Activated T-cell treated with anti-CD3 and anti-CD28 coated beads, Interleukin-2, amount 50 U/mL, for 1 hour (primary cell): ENCODE results near the gene CTIF.

Experiments used
- DNase-seq: peaks from one replicate; pipeline ENCODE4 v3.0.0-alpha.2; 2020

CTIF gene

DNA sequence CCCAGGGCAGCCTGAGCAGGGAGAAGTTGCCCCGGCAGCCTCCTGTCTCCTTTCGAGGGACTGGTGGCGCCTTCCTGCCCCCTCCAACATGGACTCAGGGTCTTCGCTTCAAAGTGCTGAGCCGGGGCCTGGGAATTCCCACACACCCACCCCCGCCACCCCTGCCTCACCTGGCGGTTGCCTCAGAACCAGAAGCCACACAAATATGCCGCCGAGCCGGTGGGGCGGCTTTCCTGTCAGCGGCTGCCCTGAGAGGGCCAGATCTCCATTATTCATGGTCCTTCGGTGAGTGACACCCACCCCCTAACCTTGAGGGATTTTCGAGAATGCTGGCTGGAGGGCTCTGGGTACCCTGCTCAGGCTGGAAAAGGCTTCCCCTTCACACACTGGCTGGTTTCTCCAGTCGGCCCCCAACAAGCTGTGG, 340.2 kb downstream of the CTIF start:
- DNase-seq, result no peak

DNA sequence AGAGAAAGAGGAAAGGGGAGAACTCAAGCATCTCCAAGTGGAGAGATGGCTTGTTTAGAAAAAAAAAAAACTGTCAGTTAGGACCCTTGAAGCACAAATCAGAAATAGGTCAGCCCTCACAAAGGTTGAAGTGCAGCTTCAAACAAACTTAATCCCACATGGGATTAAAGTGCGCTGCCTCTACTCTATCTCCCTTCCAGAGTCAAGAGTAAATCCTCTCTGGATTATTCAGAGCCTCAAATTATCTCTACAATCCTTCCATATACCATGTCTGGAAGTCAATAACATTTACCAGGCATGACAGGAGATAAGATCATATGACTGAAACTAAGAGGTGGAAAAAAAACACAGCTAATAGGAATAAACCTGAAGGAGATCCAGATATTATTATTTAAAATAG, 342.1 kb downstream of the CTIF start:
- no peak for DNase-seq

DNA sequence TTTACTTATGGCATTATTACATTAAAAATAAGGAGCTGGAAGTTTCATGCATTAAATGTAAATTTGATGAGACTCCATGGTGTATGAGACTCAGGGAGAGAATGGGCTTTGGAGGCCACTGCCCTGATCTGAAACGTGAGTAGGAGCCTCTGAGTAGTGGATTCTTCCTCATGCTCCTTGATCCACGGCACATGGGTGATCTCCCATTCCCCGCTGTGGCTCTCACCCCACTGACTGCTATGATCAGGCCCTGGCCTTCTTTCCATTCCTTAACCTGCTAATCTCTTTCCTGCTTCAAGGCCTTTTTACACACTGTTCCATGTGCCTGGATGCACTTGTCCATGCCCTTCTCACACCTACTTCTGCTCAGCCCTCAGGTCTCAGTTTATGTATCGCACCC, 343.5 kb downstream of the CTIF start:
- no peak for DNase-seq

DNA sequence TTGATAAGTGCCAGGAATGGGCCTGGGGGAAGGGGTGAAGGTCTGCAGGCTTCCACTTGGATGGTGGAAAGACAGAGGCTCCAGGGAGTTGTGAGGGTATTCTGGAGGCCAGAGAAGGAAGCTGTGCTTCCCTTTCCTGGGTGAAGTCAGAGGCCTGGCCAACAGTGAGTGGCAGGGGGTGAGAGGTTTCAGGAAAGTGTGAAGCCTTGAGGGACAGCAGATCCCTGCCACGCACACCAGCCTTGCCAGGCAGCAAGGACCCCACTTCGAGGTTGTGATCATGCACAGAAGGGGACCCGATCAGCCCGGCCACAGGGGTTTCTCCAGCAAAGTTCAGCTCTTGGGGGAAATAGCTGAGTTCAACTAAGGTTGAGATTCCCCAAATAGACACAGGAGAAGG, 345.5 kb downstream of the CTIF start:
- no peak for DNase-seq

DNA sequence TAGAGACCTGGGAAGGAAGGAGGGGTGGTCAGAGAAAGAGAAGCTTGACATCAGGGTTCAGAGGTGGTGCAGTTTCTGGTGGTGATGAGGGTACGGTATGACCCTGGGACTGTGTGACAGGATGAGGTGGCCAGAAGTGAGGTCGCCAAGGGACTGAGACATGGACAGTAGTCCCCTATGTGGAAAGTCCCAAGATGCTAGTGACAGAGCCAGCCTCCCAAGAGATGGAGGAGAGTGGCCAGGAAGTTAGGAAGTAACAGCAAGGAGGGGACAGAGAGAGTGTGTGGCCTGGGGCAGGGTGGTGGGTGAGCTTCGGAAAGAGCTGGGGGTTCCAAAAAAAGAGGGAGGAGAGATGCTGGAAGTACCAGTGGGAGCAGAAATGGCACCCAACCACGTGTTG, 345.9 kb downstream of the CTIF start:
- DNase-seq, result no peak

DNA sequence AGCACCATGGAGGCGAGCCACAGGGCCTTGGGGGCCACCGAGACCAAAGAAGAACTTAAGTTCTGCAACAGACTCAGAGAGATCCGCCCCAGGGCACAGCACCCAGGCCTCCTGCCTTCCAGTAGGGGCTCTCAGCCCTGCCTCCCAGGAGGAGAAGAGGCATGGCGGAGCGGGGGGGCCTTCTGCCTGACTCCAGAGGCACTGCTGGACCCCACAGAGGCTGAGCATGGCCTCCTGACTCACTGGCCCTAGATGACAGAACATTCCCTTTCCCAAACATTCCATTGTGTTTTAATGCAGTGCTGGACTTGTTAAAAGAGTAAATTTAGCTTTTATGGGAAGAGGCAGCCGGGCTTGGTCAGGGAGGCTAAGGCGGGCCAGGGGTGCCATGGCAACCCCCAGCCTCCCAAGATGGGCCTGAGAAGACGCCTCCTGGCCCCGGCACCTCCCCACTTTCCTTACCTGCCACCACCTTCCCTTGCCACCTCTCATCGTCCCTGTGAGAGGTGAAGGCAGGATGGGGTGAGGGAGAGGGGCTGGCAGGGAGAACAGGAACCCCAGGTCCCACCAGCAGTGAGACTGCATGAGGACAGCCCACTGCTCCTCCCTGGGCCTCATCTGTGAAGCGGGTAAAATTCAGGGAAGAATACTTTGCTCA, 346.6 kb downstream of the CTIF start:
- DNase-seq, result no peak

DNA sequence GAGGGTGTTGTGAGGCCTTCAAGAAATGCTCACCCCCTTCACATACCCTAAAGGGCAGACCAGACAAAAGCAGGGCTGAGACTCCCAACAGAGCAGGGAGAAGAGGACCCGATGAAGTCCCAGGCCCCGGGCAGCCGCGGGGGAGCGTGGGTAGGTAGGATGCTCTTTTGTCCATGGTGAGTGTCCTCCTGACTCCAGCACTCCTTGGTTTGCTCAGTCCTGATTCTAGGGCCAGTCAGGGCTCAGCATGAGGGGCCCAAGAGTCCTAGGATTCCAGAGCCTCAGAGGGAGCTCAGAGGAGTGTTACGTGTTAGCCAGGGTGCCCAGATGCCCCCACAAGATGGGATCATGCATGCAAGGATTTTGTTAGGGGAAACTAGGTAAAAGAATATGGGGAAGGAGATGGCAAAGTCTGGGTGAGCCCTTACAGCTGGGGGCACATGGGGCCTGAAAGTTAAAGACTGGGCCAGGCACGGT, 347.1 kb downstream of the CTIF start:
- DNase-seq, result no peak

DNA sequence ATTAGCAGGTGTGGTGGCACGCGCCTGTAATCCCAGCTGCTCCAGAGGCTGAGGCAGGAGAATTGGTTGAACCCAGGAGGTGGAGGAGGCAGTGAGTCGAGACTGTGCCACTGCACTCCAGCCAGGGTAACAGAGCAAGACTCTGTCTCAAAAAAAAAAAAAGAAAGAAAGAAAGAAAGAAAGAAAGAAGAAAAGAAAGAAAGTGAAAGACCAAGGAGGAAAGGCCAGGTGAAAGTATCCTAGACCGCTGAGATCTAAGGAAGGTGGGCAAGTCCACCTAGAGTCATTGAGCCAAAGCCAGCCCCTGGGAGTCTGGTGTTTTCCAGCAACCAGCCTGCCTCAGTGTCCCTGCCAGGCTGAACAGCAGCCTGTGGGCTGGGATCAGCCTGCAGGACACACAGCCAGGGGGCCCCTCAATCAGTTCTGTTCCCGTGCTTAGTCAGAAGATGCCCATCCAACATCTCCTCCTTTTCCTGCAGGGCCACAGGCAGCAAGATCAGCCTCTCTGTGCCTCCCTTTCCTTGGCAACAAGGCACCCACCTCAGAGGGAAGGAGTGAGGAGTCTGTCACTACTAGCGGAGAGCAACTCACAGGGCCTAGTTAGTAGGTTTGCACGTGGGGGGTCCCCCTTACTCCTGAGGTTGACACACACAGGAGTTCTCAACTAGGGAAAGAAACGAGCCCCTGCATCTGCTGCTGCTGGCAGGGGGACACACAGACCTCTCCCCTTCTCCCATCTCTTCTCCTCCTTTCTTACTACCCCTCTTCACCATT, 347.9 kb downstream of the CTIF start:
- no peak for DNase-seq

DNA sequence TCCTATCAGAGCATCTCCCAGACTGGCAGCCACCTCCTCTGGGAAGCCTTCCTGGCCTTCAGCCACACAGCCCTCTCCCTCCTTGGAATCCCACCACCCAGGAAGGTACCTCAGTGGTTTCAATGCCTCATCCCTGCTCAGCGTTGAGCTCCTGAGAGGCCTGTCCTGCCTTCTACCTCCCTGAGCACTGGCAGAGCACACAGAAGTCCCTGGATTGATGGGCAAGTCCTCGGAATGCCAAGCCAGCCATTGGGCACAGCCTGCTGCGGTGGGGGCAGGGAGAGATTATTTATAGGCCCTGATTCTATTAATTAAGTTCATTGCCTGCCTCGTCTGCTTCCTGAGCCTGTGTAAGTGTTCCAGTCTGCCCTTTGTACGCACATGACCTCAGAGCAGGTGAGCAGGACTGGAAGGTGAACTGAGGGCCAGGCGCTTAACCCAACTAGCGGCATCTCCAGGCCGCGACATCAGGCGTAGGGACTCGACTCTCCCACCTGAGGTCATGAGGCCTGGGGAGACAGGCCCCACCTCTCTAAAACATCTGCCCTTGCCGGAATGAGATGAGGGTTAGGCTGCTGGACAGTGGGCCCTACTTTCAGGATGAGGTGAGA, 348.6 kb downstream of the CTIF start:
- no peak for DNase-seq

DNA sequence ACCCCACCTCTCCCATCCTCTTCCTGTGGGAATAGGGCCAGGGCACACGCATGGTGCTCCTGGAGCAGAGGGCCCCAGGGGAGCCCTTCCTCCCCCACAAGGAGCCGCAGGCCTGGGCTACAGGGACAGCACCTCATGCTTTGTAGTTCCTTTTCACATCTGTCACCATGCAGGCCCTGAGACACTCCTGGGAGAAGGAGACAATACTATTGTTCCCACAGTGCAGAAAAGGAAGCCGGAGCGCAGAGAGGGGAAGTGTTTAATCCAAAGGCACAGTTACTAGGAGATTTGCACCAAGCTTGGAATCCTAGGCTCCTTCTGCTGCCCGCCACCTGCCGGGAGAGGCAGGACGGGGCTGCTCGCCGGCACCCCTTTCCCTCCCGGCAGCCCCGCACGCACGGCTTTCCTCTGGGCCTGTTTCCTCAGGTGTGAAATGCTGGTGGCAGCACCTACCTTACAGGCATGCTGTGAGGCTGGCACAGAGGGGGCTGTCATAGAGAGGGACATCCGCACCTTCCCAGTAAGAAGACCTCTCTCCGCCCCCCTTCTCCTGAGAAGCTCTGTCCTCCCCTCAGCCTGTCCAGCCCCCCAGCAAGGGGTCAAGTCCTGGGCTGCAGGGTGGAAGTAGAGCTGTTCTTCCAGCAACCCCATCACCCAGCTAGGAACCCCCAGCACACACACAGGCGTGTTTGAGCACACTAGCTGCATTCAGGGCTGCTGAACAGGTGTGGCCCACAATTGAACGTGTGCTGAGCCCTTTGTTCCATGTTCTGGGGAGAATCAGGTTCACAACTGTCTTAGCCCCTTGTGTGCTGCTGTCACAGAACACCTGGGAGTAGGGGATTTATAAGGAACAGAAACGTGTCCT, 349.3 kb downstream of the CTIF start:
- no peak for DNase-seq

DNA sequence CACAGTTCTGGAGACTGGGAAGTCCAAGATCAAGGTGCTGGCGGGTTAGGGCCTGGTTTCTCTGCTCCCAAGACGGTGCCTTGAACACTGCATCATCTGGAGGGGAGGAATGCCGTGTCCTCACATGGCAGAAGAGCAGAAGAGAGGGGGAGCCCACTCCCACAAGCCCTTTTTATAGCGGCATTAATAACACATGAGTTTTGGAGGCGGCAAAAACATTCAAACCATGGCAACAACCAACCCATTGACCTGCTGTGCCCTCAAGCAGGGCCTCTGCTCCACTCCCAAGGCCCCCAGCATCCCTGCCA, 349.9 kb downstream of the CTIF start:
- no peak for DNase-seq

DNA sequence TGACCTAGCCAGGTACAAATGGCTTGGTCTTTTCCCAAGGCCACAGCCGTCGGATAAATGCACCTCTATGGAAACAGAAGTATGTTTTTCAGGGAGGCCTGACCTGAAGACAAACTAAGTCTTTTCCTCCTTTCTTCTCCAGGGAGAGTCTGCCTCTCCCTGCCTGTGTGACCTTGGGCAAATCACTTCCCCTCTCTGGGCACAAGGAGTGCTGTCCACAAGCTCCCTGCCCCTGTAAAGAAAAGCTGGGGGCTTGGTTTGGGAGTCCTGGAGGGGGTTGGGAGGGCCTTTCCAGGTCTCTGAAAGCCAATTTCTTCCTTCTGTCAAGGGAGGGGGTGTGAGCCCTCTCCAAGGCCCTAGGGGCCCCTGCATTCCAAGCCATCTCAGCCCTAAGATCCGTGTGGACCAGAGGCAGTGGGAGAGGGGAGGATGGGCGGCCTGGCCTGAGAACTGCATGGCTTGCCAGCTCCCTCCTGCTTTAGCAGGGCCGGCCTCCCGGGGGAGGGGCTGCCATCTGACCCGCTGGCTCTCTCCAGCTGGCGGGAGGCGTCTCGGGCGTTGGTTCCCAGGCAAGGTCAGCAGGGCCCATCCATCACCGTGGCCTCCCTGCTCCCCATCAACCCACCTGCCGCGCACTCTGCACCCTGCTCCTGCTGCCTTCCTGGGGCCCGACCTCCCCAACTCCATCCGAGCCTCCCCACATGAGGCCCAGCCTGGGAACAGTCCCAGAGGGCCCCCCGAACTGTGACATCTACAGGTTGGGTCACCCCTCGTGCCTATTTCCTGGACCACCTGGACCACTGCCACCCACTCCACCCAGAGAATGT, 350.5 kb downstream of the CTIF start:
- no peak for DNase-seq

DNA sequence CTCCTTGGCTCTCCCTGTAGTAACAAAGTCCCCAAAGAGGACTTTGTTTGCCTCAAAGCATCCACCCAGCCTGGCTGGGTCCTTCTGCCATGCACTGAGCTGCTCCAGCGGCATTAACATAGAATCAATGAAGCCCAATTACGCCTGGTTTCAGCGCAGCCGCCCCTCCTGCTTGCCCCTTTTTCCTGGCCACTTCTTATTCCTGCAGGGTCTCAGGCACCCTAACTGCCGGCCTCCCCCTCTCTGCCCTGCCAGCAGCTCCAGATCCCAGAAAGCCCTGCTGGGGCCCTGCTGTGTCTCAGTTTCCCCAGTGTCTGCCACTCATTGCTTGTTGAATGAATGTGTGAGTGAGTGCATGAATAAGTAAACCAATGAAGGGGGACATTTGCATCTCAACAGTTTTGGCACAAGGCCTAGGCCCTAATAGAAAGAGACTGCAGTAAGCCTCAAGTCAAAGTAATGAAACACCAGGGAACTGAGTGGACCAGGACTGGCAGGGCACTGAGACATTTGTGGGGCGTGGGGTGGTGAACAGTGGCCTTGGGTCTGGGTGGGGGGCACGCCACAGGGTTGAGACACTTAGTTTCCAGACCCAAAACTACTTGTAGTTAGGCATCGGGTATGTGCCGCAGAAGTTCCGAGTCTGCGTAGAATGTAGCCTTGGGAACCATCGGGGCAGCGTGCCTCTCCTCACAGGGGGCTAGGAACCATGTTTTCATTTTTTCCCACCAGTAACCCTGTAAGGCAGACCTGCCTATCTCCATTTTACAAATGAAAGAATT, 351.3 kb downstream of the CTIF start:
- no peak for DNase-seq

DNA sequence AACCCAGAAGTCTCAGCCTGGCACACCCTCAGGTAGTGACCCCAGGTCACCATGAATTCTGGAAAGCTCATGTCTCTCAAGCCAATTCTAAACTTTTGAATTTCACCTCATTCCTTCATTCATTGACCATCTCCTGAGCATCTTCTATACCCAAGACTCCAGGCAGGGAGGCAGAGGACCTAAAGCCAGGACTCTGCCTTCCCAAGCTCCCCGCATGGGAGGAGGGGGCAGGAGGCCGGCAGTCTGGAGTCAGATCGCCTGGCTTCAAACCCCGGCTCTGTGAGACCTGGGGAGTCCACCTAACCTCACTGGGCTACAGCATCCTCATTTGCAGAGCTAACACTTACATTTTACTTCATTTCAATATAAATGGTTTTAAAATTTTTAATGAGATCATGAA, 352.9 kb downstream of the CTIF start:
- DNase-seq, result no peak

DNA sequence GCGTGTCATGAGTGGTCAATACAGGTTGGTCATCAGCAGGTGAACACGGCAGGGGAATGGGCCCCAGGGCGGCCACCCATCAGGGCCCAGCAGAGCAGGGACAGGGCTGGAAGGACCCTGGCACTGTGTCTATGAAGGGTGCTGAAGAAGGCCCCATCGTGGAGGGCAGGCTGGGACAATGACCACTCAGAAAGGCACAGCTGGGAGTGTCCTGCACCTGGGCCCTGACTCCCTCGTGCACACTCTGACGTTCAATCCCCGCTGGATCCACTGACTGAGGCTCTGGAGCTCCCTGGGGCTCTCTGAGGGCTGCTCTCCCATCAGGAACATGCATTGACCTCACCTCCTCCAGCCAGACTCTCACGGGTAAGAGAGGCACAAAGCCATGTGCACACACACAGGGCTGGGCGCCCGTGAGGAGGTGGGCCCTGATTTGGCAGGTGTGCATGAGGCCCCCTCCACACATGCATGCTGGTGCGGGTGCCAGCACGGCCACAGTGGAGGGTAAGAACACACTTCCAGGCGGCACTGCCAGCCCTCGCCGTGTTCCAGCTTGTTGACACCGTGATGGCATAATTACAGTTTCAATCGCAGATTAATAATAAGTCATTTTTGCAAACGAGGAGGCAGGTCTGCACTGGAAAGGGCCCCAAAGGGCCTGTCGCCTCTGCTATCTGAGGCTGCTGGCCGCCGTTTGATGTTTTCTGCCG, 353.5 kb downstream of the CTIF start:
- DNase-seq, result no peak

DNA sequence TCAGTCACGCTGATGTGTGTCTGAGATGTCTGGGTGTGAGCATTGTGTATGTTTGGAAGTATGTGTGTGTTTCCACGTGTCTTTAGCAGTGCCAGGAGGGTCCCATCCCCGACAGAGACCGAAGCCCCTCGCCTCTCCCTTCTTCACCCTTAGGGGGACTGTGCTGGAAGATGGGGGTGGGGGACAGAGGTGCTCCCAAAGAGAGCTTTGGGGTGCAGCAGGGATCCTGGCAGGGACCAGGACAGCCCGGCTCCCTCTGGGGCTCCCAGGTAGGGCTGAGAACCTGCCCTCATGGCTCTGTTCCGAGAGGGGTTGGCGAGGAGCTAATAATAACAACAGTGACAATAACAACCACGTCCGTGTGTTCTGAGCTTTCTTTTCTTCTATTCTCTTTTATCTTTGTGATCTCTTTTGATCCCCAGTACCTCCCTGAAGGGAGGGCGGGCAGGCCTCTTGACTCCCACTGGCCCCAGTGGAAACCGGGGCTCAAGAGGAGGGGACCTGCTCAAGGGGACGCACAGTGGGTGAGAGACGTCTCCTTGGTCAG, 354.3 kb downstream of the CTIF start:
- DNase-seq, result no peak

DNA sequence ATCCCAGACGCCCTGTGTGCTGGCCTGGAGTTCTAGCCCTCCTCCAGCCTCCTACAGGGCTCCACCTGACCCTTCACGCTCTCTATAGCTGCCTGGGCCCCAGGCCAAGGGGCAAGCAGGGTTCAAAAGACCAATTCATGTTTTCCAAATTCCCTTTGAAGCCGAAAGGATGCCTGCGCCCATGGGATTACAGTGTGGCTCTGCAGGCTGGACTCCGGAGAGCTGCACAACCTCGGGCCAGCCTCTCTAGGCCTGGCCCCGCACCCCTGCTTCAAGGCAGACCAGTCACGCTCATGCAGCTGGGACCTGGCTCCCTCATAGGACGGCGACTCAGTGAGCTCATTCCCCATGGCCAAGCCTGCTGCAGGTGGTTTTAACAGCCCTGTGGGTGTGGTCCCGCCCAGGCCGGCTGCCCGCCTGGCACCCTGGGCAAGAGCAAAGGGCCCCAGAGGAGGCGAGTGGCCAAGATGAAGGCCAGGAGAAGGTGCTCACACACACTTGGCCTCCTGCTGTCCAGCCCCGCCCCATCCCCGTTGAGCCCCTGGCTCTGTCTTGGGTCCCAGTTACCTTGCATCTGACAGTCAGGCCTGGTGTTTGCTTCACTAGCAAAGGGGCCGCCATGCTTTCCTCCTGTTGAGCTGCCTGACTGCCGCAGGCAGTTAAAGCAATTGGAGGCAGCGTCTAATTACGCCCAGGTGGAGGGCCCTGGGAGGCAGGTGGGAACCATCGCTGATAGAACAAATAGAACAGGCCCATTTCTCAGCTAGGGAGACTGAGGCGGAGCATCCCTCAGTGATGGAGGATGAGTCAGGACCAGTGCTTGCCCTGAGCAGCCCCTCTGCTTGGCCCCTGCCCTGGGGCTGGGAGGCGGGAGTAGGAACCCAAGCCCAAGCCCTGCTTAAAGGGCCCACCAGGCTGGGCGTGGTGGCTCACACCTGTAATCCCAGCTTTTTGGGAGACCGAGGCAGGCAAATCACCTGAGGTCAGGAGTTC, 355.1 kb downstream of the CTIF start:
- no peak for DNase-seq

DNA sequence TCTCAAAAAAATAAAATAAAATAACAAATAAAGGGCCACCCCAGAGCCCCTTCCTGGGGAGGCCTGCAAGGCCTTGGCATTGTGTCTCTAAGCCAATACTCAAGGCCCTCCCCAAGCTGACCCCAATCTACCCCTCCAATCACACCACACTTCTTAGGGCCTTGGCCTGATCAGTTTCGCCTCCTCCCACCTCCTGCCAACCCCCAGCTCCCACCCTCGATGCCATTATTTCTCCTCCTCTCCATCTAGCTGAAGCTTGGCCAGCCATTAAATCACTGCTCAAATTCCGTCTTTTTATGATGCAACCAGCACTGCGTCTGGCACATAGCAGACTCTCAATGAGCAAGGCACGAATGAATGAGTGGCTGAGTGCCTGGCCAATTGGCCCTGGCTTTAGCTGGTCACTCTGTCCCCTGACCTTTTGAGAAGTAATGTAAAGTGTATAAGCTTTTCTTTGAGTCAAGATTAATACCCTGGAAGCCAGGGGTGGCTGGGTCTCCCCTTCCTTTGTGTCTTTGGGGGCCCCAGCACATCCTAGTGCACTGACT, 356.0 kb downstream of the CTIF start:
- no peak for DNase-seq

DNA sequence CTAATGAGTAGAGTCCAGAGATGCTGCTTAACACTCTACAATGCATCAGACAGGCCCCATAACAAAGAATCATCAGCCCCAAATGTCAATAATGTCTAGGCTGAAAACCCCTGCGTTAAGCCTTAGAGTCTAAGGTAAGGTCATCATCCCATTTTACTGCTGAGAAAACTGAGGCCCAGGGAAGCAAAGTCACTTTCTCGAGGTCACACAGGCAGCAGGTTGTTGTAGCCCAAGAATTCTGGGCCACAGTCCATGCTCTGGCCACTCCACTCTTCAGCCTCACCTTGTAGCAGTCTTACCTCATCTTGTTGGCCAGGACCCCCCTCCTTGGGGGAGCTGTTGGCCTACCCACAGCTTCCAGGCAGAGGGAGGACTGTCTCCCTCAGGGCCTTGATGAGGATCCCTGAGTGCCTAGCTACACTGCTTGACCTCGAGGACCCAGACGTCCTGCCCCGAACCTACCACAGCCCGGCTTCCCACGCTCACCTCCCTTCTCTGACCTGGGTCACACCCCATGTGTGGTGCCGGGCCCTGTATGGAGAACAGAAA, 357.6 kb downstream of the CTIF start:
- no peak for DNase-seq
